Femur (tissue), 1 donor: ENCODE measurements around the gene PCBP1.
A peak's percentile ranks its signal among the peaks of the same experiment; 100 is the strongest.
"Not testable (repeated sequence)": the region's sequence is repeated elsewhere in the genome, so short reads cannot be mapped to it uniquely, and the experiment has no call there.

Experiments
- DNase-seq: peaks from one replicate; pipeline ENCODE4 v3.0.0-alpha.2; 2017

PCBP1 gene

GRCh38 chr2:70083344-70084156, 3.7 kb upstream of the PCBP1 start:
- no peak for DNase-seq

- peak; percentile 25 for DNase-seq
These were observed 2.1 kb upstream of the PCBP1 start for GRCh38 chr2:70084973-70085710.

GRCh38 chr2:70085711-70086277, 1.5 kb upstream of the PCBP1 start:
- peak; percentile 20 for DNase-seq

- peak; percentile 88 for DNase-seq
These were observed 919 bp upstream of the PCBP1 start for GRCh38 chr2:70086278-70086837.

GRCh38 chr2:70087702-70088597, 673 bp downstream of the PCBP1 start:
- DNase-seq: peak; percentile 73

GRCh38 chr2:70088598-70089219, 1.4 kb downstream of the PCBP1 start:
- no peak for DNase-seq

- DNase-seq: peak; percentile 69
These were observed 2.1 kb downstream of the PCBP1 start for GRCh38 chr2:70089220-70089982.

- DNase-seq: no peak
These were observed 2.8 kb downstream of the PCBP1 start for GRCh38 chr2:70089983-70090525.

- no peak for DNase-seq
These were observed 3.5 kb downstream of the PCBP1 start for GRCh38 chr2:70090706-70091334.

GRCh38 chr2:70091364-70091763, 4.1 kb downstream of the PCBP1 start:
- DNase-seq: no peak

GRCh38 chr2:70091816-70092215, 4.5 kb downstream of the PCBP1 start:
- no peak for DNase-seq

- DNase-seq: not testable (repeated sequence)
These were observed 5.4 kb downstream of the PCBP1 start for GRCh38 chr2:70092576-70093243.

- DNase-seq: peak; percentile 31
These were observed 7.1 kb downstream of the PCBP1 start for GRCh38 chr2:70094171-70094977.

- peak; percentile 76 for DNase-seq
These were observed 7.9 kb downstream of the PCBP1 start for GRCh38 chr2:70094978-70095719.

GRCh38 chr2:70095720-70096670, 8.7 kb downstream of the PCBP1 start:
- DNase-seq: no peak

GRCh38 chr2:70098032-70098431, 10.8 kb downstream of the PCBP1 start:
- no peak for DNase-seq

- DNase-seq: no peak
These were observed 12.0 kb downstream of the PCBP1 start for GRCh38 chr2:70099270-70099669.
